IMR-90 (cell line): ENCODE results near the gene MACO1. TPM values are rescaled to one million over a fixed set of nuclear protein-coding genes. Genes with fewer than 3 reads are reported as not detected.

Experiments
- ATAC-seq: fragments of 200-7000 bp; cut with Tn5 transposase; 2 replicates; pipeline ENCODE4 v1.9.1; 2020; ENCODE audit warnings: low read depth, mild to moderate bottlenecking, moderate library complexity
- BruUV-seq: library from RNA; stranded (reverse); fragments of 400-500 nt; replicated peaks from 2 replicates; lab custom pipeline; 2021; lab: Mats Ljungman, UMichigan
- CTCF ChIA-PET: fragments of 300-600 bp; formaldehyde crosslinking; extraction: SDS; loops from one replicate; lab custom pipeline; 2021; ENCODE audit warnings: antibody characterized with exemption; lab: Yijun Ruan, JAX
- POLR2A ChIA-PET: fragments of 300-600 bp; sonication (Branson Sonifier 250); formaldehyde crosslinking; loops from one replicate; lab custom pipeline; 2022; ENCODE audit warnings: antibody characterized with exemption; ENCODE audit not compliant: unreplicated experiment; lab: Charles Lee
- DNase-seq: peaks from one replicate; pipeline ENCODE4 v3.0.0; 2013
- H2AFZ ChIP-seq: replicated peaks from 2 replicates; pipeline ENCODE3; 2013; ENCODE audit warnings: low read length, mild to moderate bottlenecking; ENCODE audit not compliant: poor library complexity
- H2AK5ac ChIP-seq: 2 replicates; pipeline ENCODE4 v1.6.1; 2013; ENCODE audit warnings: low read depth, low read length, inconsistent platforms
- H2AK9ac ChIP-seq: replicated peaks from 2 replicates; pipeline ENCODE3; 2013; ENCODE audit warnings: mild to moderate bottlenecking, low read depth, low read length, moderate library complexity; ENCODE audit not compliant: poor library complexity
- H2BK120ac ChIP-seq: 2 replicates; pipeline ENCODE4 v1.6.1; 2013; ENCODE audit warnings: low read depth, low read length, inconsistent platforms
- H2BK15ac ChIP-seq: 3 replicates; pipeline ENCODE4 v1.6.1; 2013; ENCODE audit warnings: low read depth, low read length, inconsistent platforms
- H2BK20ac ChIP-seq: 2 replicates; pipeline ENCODE4 v1.6.1; 2013; ENCODE audit warnings: low read depth, mild to moderate bottlenecking, inconsistent platforms, low read length, moderate library complexity
- H2BK5ac ChIP-seq: 2 replicates; pipeline ENCODE4 v1.6.1; 2013; ENCODE audit warnings: mild to moderate bottlenecking, low read depth, low read length, inconsistent platforms; ENCODE audit not compliant: poor library complexity, severe bottlenecking
- H3K14ac ChIP-seq: replicated peaks from 2 replicates; pipeline ENCODE4 v1.6.1; 2013; ENCODE audit warnings: low read depth, low read length, inconsistent platforms
- H3K18ac ChIP-seq: 2 replicates; pipeline ENCODE4 v1.6.1; 2013; ENCODE audit warnings: low read depth, low read length, control low read depth
- H3K23ac ChIP-seq: 2 replicates; pipeline ENCODE4 v1.6.1; 2013; ENCODE audit warnings: low read depth, low read length, inconsistent platforms
- H3K27ac ChIP-seq: 2 replicates; pipeline ENCODE4 v1.5.1; 2013; ENCODE audit warnings: mild to moderate bottlenecking, control low read depth, low read length; ENCODE audit not compliant: insufficient read depth
- H3K27me3 ChIP-seq: 2 replicates; pipeline ENCODE4 v1.6.1; 2013; ENCODE audit warnings: low read length; ENCODE audit not compliant: control insufficient read depth, insufficient read depth
- H3K36me3 ChIP-seq: 2 replicates; pipeline ENCODE4 v1.6.1; 2013; ENCODE audit warnings: low read length, mixed read lengths; ENCODE audit not compliant: control insufficient read depth, insufficient read depth
- H3K4ac ChIP-seq: 2 replicates; pipeline ENCODE4 v1.6.1; 2013; ENCODE audit warnings: low read depth, low read length, inconsistent platforms
- H3K4me1 ChIP-seq: 2 replicates; pipeline ENCODE4 v1.6.1; 2013; ENCODE audit warnings: low read length, mixed read lengths; ENCODE audit not compliant: control insufficient read depth, insufficient read depth
- H3K4me2 ChIP-seq: 2 replicates; pipeline ENCODE4 v1.6.1; 2013; ENCODE audit warnings: low read depth, mild to moderate bottlenecking, control low read depth, low read length, moderate library complexity
- H3K4me3 ChIP-seq: 2 replicates; pipeline ENCODE4 v1.5.1; 2013; ENCODE audit warnings: low read depth, mild to moderate bottlenecking, control low read depth, low read length, moderate library complexity; ENCODE audit not compliant: insufficient read depth
- H3K56ac ChIP-seq: 2 replicates; pipeline ENCODE4 v1.6.1; 2013; ENCODE audit warnings: low read length, inconsistent platforms; ENCODE audit not compliant: insufficient read depth; ENCODE audit errors: extremely low read depth
- H3K79me1 ChIP-seq, 2 experiments: 2 replicates each; pipeline ENCODE4 v1.6.1; 2013; ENCODE audit warnings: low read length in 2 of 2, inconsistent platforms in 1 of 2, low read depth in 1 of 2
- H3K9ac ChIP-seq: 2 replicates; pipeline ENCODE4 v1.6.1; 2013; ENCODE audit warnings: low read depth, low read length, control low read depth
- H3K9me1 ChIP-seq: 2 replicates; pipeline ENCODE4 v1.6.1; 2013; ENCODE audit warnings: low read length, inconsistent platforms; ENCODE audit not compliant: insufficient read depth
- H3K9me3 ChIP-seq: 2 replicates; pipeline ENCODE4 v1.6.1; 2013; ENCODE audit warnings: low read length; ENCODE audit not compliant: control insufficient read depth, insufficient read depth
- H4K20me1 ChIP-seq: 2 replicates; pipeline ENCODE4 v1.6.1; 2013; ENCODE audit warnings: low read length, inconsistent platforms; ENCODE audit not compliant: insufficient read depth
- H4K5ac ChIP-seq: 2 replicates; pipeline ENCODE4 v1.6.1; 2013; ENCODE audit warnings: mild to moderate bottlenecking, low read depth, low read length, control low read depth
- H4K8ac ChIP-seq, 2 experiments: 2 replicates each; pipeline ENCODE4 v1.6.1; 2013; ENCODE audit warnings: low read depth in 2 of 2, low read length in 2 of 2, control low read depth in 1 of 2, inconsistent platforms in 1 of 2
- H4K91ac ChIP-seq: 2 replicates; pipeline ENCODE4 v1.6.1; 2013; ENCODE audit warnings: low read depth, low read length, inconsistent platforms; ENCODE audit not compliant: insufficient read depth
- BHLHE40 ChIP-seq: fragments of 150-350 bp; IDR thresholded peaks from 2 replicates; pipeline ENCODE4 v1.6.1; 2016; ENCODE audit warnings: mild to moderate bottlenecking, low read depth, low read length
- CEBPB ChIP-seq: IDR thresholded peaks from 2 replicates; pipeline ENCODE4 v1.6.1; 2012; ENCODE audit warnings: low read depth, low read length, improper control_type of control experiment
- CHD1 ChIP-seq: IDR thresholded peaks from 2 replicates; pipeline ENCODE4 v1.6.1; 2012; ENCODE audit warnings: low read depth, low read length, improper control_type of control experiment
- FOS ChIP-seq: fragments of 150-350 bp; IDR thresholded peaks from 2 replicates; pipeline ENCODE4 v1.6.1; 2016; ENCODE audit warnings: low read depth, low read length
- MAFK ChIP-seq: IDR thresholded peaks from 2 replicates; pipeline ENCODE4 v1.6.1; 2012; ENCODE audit warnings: low read depth, low read length, improper control_type of control experiment
- MAZ ChIP-seq: IDR thresholded peaks from 2 replicates; pipeline ENCODE4 v1.6.1; 2012; ENCODE audit warnings: low read depth, mild to moderate bottlenecking, low read length, improper control_type of control experiment, moderate library complexity, borderline replicate concordance
- MXI1 ChIP-seq: IDR thresholded peaks from 2 replicates; pipeline ENCODE4 v1.6.1; 2012; ENCODE audit warnings: low read depth, mild to moderate bottlenecking, low read length, moderate library complexity, borderline replicate concordance
- NFE2L2 ChIP-seq: fragments of 150-350 bp; IDR thresholded peaks from 2 replicates; pipeline ENCODE4 v1.6.1; 2016; ENCODE audit warnings: low read depth, mild to moderate bottlenecking, low read length
- POLR2A ChIP-seq: IDR thresholded peaks from 2 replicates; pipeline ENCODE4 v1.6.1; 2012; ENCODE audit warnings: mild to moderate bottlenecking, low read depth, low read length
- RAD21 ChIP-seq: IDR thresholded peaks from 2 replicates; pipeline ENCODE4 v1.6.1; 2012; ENCODE audit warnings: low read length, improper control_type of control experiment
- RCOR1 ChIP-seq: IDR thresholded peaks from 2 replicates; pipeline ENCODE4 v1.6.1; 2012; ENCODE audit warnings: mild to moderate bottlenecking, low read length, improper control_type of control experiment; ENCODE audit not compliant: insufficient replicate concordance
- RFX5 ChIP-seq: IDR thresholded peaks from 2 replicates; pipeline ENCODE4 v1.8.0; 2012; ENCODE audit warnings: low read depth, mild to moderate bottlenecking, low read length, moderate library complexity
- SMC3 ChIP-seq: fragments of 150-350 bp; IDR thresholded peaks from 2 replicates; pipeline ENCODE4 v1.6.1; 2016; ENCODE audit warnings: low read depth, mild to moderate bottlenecking, antibody characterized with exemption, low read length, moderate library complexity
- WGBS, 2 experiments: methylation state at CpG; one replicate each; pipeline versions ENCODE4 v1.1.5 to v1.1.7; 2013; ENCODE audit warnings: missing lambda C conversion rate in 2 of 2; ENCODE audit not compliant: insufficient read length in 1 of 2; ENCODE audit errors: extremely low coverage in 2 of 2; 5-methylcytosine and 5-hydroxymethylcytosine counted together
- dilution Hi-C: fragments of 300-500 bp; cut with HindIII; formaldehyde crosslinking; loops from one replicate; pipeline ENCODE4 v1.14.3; 2018; ENCODE audit warnings: low sequenced_read_pairs; ENCODE audit not compliant: unreplicated experiment
- in situ Hi-C: fragments of 300-500 bp; cut with MboI; formaldehyde crosslinking; loops from 3 replicates; pipeline ENCODE4 v1.14.3; 2019; ENCODE audit warnings: low sequenced_read_pairs, inconsistent platforms, mixed read lengths
- intact Hi-C: fragments of 100-400 bp; cut with micrococcal nuclease; formaldehyde crosslinking; loops from 2 replicates; pipeline ENCODE4 v1.10.0; 2022
- polyA plus RNA-seq, 3 experiments: library from polyadenylated mRNA; depleted of rRNA; stranded (reverse); fragments of >200 nt; gene quantifications; 2 replicates each; pipeline ENCODE4 v1.2.3, GENCODE V29; 2012; ENCODE audit warnings: low replicate concordance in 1 of 3
- total RNA-seq: library from RNA; depleted of rRNA; stranded (reverse); fragments of >200 nt; gene quantifications from 2 replicates; pipeline ENCODE4 v1.2.3, GENCODE V29; 2012
- TF ChIP-seq, protein P1 (sequence below): fragments of 150-350 bp; IDR thresholded peaks from 2 replicates; pipeline ENCODE4 v1.6.1; 2016; ENCODE audit warnings: low read depth, mild to moderate bottlenecking, low read length, moderate library complexity, borderline replicate concordance
- TF ChIP-seq, protein P2 (sequence below): fragments of 150-350 bp; IDR thresholded peaks from 2 replicates; pipeline ENCODE4 v1.6.1; 2017; ENCODE audit warnings: mild to moderate bottlenecking, antibody characterized with exemption, low read length, low read depth

The MACO1 gene
- total and polyA plus RNA-seq, 2 of the 4 experiments (the other 2 are of a cell fraction), result 6.8 to 12.7 TPM

DNA sequence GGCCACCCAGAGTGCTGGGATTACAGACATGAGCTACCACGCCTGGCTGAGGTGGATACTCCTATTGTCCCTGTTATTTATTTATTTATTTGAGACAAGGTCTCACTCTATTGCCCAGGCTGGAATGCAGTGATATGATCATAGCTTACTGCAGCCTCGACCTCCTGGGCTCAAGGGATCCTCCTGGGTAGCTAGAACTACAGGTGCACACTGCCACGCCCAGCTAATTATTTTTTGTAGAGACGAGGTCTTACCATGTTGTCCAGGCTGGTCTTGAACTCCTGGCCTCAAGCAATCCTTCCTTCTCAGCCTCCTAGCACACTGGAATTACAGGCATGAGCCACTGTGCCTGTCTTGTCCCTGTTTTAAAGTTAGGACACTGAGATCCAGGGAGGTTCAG lies 117.9 kb downstream of the MACO1 start:
- Histone ChIP-seq H2BK20ac (no peak overlapping the region), H3K56ac (no peak overlapping the region), H2AFZ (no peak overlapping the region), H3K4me3 (no peak overlapping the region), H3K14ac (no peak overlapping the region), H3K9me3 (no peaks in the 10 kb centered on the region), H3K79me1 (peaks cover 33 to 80% of the 10 kb centered on the region in 2 experiments), H2AK5ac (no peak overlapping the region), H3K27me3 (no peaks in the 10 kb centered on the region), H3K4ac (peak overlapping the region; percentile 45; the same call in 1 of the 2 replicates), H3K9me1 (peaks cover 18% of the 10 kb centered on the region), H3K9ac (no peak overlapping the region), H3K4me2 (no peak overlapping the region), H3K18ac (no peak overlapping the region), H2BK120ac (no peak overlapping the region), H3K36me3 (no peaks in the 10 kb centered on the region), H4K91ac (no peak overlapping the region), H3K4me1 (peaks cover 24% of the 10 kb centered on the region), H3K23ac (peak overlapping the region; percentile 60; the same call in 1 of the 2 replicates), H3K27ac (no peak overlapping the region), H4K5ac (no peak overlapping the region), H2AK9ac (no peak overlapping the region), H2BK15ac (no peak overlapping the region), H2BK5ac (no peak overlapping the region), H4K8ac (no peak overlapping the region; a peak in 1 of 4 replicates), H4K20me1 (peaks cover 19% of the 10 kb centered on the region; the same call in 1 of the 2 replicates)
- DNase-seq, result no peak
- dilution Hi-C loops, result no loop called here
- no TSS peak for BruUV-seq
- TF ChIP-seq SMC3, result no peak
- TF ChIP-seq, protein P1, sequence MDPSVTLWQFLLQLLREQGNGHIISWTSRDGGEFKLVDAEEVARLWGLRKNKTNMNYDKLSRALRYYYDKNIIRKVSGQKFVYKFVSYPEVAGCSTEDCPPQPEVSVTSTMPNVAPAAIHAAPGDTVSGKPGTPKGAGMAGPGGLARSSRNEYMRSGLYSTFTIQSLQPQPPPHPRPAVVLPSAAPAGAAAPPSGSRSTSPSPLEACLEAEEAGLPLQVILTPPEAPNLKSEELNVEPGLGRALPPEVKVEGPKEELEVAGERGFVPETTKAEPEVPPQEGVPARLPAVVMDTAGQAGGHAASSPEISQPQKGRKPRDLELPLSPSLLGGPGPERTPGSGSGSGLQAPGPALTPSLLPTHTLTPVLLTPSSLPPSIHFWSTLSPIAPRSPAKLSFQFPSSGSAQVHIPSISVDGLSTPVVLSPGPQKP, result no peak
- TF ChIP-seq CHD1, result no peak
- no peak for TF ChIP-seq POLR2A
- no peak for TF ChIP-seq RAD21
- TF ChIP-seq CEBPB, result no peak
- no peak for TF ChIP-seq BHLHE40
- no peak for TF ChIP-seq RFX5
- TF ChIP-seq, protein P2, sequence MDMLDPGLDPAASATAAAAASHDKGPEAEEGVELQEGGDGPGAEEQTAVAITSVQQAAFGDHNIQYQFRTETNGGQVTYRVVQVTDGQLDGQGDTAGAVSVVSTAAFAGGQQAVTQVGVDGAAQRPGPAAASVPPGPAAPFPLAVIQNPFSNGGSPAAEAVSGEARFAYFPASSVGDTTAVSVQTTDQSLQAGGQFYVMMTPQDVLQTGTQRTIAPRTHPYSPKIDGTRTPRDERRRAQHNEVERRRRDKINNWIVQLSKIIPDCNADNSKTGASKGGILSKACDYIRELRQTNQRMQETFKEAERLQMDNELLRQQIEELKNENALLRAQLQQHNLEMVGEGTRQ, result no peak
- TF ChIP-seq NFE2L2, result no peak
- no peak for TF ChIP-seq RCOR1
- no peak for TF ChIP-seq MXI1
- no peak for TF ChIP-seq MAZ
- no peak for TF ChIP-seq MAFK
- no peak for TF ChIP-seq FOS
- in situ Hi-C loops, result no loop called here
- ChIA-PET POLR2A (no interaction called here), CTCF (interaction anchor here (1.1 kb wide), 1 partner anchor 19 kb away, joined by 4 read pairs; no protein-coding TSS in a partner anchor)
- intact Hi-C loops, result no loop called here
- ATAC-seq, result no peak
- 67% methylated on average over 1 of the region's 4 CpGs; no CpG with 5 or more reads in 1 of the 2 experiments for WGBS, 2 experiments
